SKM-1 (cell line): Measurements from ENCODE around the gene LPA.
"Not testable (repeated sequence)": the region's sequence is repeated elsewhere in the genome, so short reads cannot be mapped to it uniquely, and the experiment has no call there.

ENCODE experiments used
- DNase-seq: peaks from one replicate; lab custom pipeline; 2025; ENCODE audit not compliant: unreplicated experiment; lab: John Stamatoyannopoulos, UW

The LPA gene, protein sequence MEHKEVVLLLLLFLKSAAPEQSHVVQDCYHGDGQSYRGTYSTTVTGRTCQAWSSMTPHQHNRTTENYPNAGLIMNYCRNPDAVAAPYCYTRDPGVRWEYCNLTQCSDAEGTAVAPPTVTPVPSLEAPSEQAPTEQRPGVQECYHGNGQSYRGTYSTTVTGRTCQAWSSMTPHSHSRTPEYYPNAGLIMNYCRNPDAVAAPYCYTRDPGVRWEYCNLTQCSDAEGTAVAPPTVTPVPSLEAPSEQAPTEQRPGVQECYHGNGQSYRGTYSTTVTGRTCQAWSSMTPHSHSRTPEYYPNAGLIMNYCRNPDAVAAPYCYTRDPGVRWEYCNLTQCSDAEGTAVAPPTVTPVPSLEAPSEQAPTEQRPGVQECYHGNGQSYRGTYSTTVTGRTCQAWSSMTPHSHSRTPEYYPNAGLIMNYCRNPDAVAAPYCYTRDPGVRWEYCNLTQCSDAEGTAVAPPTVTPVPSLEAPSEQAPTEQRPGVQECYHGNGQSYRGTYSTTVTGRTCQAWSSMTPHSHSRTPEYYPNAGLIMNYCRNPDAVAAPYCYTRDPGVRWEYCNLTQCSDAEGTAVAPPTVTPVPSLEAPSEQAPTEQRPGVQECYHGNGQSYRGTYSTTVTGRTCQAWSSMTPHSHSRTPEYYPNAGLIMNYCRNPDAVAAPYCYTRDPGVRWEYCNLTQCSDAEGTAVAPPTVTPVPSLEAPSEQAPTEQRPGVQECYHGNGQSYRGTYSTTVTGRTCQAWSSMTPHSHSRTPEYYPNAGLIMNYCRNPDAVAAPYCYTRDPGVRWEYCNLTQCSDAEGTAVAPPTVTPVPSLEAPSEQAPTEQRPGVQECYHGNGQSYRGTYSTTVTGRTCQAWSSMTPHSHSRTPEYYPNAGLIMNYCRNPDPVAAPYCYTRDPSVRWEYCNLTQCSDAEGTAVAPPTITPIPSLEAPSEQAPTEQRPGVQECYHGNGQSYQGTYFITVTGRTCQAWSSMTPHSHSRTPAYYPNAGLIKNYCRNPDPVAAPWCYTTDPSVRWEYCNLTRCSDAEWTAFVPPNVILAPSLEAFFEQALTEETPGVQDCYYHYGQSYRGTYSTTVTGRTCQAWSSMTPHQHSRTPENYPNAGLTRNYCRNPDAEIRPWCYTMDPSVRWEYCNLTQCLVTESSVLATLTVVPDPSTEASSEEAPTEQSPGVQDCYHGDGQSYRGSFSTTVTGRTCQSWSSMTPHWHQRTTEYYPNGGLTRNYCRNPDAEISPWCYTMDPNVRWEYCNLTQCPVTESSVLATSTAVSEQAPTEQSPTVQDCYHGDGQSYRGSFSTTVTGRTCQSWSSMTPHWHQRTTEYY (N-terminal part only)

DNA sequence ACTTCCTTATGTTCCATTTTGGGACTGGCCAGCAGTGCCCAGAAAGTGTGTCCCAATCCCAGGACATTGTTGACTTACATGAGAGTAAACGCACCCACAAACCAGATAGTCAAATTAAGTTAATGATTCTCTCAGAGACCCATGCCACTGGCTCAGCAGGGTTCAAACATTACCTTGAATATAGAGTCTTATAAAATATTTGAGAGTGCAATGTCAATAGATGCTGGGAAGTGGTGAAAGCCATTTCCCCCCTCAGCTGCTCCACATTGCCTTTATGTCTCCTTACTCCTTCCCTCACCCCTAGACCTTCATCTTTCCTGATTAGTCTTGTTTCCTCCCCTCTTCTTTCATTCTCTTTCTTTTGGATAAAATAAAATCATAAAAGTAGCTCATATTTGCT is at the start of gene LPA:
LPA (minus strand) TSS at position 78 of the 400 bp plus-strand sequence; CDS start at position 17, 61 bp downstream.
- not testable (repeated sequence) for DNase-seq

DNA sequence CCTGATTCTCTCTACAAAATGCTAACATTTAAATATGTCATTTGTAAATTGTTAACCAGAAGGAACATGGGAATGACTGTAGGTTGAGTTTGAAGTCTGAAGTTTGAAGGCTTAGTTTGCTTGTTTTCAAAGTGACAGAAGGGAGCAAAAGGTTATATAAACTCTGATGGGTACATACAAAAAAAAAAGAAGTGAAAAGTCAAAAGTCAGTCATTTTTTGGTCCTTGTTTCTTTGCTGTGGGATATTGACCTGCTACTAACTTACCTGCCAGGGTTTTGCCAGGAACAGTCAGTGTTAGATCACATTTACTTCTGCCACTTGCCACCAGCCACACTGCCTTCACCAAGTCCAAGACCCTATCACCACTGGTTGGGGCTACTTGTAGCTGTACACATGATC is 44.9 kb upstream of the LPA start:
- DNase-seq = not testable (repeated sequence)

DNA sequence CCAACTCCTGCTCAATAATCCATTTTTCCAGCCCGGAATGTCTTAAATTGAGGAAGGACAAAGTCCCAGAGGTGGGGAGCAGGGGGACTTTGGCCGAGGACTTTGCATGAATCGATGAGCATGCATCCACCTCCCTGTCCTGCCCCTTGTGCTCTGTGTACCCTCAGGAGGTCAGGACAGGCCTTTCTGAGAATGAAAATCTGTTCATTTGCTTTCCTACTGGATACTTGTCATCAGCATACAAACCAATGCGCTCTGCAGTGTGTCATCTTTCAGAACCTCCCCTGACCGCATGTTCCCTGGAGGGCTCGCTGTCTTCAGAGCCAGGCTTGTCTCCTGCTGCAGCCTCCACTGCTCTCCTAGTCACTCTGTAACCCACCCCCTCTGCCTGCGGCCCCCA is 40.6 kb upstream of the LPA start:
- DNase-seq = not testable (repeated sequence)

DNA sequence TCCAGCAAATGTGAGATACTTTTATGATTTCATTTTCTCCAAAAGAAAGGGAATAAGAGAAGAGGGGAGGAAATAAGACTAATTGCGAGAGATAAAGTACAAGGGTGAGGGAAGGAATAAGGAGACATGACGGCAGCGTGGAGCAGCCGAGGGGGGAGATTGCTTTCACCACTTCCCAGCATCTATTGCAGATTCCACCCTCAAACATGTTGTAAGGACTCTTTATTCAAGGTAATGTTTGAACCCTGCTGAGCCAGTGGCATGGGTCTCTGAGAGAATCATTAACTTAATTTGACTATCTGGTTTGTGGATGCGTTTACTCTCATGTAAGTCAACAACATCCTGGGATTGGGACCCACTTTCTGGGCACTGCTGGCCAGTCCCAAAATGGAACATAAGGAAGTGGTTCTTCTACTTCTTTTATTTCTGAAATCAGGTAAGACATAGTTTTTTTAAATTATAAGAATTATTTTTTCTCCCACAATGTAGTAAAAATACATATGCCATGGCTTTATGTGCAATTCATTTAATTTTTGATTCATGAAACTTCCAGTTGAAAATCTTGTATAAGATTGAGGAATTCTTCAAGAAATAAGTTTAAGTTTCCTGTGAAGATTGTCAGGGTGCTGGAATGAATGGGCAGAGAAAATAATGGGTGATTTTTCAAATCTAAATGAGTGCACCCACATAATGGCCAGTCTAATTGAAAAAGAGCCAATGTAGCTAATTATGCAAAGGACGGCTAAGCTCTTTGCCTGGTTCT is 38.0 kb upstream of the LPA start, which contains the start of gene PLG:
PLG (plus strand) TSS at position 327 of the 763 bp plus-strand sequence; CDS start at position 388, 61 bp downstream.
- not testable (repeated sequence) for DNase-seq

DNA sequence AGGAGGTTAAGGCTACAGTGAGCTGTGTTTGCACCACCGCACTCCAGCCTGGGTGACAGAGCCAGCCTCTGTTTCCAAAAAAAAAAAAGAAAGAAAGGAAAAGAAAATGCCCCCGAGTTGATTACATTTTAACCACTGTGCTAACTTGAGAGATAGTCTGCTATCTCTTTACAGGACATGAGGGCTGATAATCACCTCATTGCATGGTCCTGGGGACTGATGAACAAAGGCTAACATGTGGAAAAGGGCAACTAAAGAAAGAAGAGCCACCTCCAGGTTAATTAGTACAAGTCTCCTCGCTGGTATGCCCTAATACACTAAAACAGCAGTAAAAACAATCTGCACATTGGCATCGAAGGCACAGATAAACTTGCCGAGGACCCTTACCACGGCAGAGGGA is 33.8 kb upstream of the LPA start:
- no peak for DNase-seq

DNA sequence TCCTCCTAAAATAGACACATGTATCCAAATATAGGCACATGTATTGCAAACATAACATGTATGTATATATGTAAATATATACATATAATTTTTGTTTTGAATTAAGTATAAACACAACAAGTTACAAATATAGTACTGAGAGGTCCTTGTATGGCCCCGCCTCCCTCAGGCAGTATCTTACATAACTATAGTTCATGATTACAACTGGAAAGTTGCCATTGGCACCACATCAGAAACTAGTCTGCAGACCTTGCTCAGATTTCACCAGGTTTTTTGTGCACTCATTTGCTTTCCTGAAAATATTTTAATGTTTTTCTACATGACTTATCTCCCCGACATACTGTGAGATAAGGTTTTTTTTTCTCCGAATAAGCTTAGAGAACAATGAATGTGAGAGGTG is 32.8 kb upstream of the LPA start:
- DNase-seq = not testable (repeated sequence)

DNA sequence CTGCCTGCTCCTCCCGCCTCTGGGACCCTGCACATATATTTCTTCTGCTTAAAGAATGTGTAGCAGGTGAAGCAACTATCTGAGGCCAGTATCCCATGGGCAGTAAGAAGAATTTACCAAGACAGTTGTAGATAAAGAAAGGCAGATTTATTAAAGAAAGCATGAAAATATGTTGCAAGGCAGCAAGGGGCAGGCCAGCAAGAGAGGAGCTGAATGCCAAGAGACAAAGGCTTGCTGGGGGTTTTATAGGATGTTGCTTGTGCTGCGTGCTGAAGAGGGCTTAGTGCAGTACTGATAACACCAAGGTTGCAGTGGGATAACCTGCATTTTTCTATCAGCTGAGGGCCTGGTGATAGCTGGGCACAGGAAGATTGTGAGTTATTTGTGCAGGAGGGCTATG is 31.5 kb upstream of the LPA start:
- not testable (repeated sequence) for DNase-seq

DNA sequence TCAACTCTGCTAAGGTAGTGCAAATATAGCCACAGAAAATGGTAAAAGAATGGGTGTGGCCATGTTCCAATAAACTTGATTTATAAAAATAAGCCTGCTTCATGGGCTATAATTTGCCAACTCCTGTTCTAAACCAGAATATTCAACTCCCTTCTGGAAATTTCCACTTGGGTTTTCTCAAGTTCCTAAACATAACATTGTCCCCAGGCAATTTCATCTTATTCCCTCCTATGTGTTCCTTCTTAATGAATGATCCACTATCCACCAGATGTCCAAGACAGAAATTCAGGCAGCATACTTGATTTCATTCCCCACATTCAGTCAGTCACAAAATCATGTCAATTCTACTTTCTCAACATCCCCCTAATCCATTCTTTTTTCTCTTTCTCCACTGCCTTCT is 30.9 kb upstream of the LPA start:
- not testable (repeated sequence) for DNase-seq

DNA sequence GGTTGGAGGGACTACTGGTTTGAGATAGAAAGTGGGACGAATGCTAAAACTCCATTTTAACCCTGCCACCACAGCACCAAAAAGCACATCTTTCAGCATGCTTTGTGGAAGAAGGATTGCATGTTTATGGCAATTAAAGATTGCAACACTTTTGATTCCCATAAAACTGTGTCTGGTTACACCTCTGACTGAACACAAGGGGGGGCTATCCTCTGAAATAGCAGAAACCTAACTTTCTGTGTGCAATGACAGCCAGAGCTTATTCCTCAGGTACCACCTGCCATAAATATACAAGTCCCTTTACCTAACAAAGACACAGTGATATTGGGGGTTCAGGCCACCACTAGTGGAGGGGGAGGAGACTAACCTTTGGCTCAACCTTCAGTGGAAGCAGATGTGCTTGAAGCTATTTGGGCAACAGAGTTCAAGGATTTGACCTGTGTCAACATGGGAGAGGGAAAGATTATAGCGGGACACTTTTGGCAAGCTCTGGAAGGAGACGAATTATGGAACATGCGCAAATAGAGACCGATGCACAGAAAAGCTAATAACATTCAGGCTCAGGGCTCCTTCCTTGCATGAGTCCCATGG is 28.4 kb upstream of the LPA start:
- no peak for DNase-seq

DNA sequence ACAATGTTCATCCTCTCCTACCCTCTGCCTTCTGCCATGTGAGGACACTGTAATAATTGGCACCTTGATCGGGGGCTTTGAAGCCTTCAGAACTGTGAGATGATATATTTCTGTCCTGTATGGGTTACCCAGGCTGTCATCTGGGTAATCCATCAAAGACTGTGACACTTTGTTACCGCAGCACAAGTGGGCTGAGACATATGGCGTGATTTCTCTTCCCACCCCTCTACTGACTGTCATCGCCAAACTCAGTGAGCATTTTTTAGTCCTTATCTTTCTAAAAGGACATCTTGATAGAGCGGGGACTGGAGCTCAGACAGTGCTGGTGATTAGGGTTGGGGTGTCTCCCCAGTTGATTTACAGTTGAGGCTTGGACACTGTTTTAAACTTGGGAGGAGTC is 27.5 kb upstream of the LPA start:
- no peak for DNase-seq

DNA sequence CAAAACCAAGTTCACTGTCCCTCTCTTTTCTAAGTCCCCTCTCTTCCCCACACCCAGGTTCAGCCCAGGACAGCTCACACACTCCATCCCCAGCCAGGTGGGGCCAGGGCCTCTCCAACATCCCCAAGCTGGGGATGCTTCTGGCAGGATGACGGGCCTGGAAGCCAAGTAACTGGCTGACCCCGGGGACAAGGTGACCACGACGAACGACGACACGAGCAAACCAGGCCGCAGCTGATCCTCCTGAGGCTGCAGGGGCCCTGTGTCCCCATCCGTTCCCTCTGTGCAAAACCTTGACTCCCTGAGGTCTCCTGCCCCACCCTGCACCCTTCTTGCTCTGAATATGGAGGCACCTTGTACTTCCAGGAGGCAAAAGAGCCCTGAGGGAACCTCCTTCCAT is 26.4 kb upstream of the LPA start:
- DNase-seq = no peak

DNA sequence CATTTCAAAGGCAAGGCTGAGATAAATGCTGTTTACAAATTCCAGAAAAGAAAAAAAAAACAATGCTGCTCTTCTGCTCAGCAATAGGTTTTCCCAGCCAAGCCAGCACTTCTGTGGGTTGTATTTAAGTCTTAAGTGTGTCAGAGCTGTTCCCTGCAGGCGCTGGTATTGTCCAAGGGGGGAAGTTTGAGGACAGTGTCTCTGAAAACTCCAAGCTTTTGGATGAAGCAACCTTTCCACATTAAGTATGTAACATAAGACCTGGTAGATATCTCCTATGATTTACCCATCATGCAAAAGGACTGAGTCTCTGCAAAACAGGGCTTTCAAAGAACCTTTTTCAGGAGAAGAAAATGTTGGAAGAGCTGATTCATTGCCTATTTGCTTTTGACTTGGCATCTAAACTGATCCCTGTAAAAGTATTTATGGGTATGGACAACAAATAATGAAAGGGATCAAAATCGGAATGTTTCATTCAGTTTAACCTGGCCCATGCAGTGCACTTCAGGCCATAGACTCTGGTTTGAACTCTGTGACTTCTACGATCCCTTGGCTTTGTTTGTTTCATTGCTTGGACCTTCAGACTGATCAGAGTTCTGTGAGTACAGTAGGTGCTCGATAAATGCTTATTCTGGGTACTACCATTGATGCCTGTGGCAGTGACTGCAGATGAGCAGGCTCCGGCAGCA is 21.8 kb upstream of the LPA start:
- no peak for DNase-seq

DNA sequence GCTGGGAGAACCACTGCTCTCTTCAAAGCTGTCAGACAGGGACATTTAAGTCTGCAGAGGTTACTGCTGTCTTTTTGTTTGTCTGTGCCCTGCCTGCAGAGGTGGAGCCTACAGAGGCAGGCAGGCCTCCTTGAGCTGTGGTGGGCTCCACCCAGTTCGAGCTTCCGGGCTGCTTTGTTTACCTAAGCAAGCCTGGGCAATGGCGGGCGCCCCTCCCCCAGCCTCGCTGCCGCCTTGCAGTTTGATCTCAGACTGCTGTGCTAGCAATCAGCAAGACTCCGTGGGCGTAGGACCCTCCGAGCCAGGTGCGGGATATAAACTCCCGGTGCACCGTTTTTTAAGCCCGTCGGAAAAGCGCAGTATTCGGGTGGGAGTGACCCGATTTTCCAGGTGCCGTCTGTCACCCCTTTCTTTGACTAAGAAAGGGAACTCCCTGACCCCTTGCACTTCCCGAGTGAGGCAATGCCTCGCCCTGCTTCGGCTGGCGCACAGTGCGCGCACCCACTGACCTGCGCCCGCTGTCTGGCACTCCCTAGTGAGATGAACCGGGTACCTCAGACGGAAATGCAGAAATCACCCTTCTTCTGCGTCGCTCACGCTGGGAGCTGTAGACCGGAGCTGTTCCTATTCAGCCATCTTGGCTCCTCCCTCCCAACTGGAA is 21.2 kb upstream of the LPA start:
- not testable (repeated sequence) for DNase-seq

DNA sequence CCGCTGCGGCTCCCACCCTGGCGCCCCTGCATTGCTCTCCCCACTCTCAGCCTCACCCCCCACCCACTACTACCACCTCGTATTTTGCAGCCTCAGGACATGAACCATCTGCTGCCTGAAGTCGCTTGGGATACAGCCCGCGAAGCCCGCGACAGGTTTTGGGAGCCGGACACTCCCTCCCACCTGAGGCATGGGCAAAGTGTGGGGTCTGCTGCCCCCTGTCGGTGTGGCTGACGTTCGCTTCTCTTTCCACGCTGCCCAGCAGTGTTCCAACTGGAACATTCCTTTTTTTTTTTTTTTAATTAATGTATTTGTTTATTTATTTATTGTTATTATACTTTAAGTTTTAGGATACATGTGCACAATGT is 15.3 kb upstream of the LPA start:
- no peak for DNase-seq

DNA sequence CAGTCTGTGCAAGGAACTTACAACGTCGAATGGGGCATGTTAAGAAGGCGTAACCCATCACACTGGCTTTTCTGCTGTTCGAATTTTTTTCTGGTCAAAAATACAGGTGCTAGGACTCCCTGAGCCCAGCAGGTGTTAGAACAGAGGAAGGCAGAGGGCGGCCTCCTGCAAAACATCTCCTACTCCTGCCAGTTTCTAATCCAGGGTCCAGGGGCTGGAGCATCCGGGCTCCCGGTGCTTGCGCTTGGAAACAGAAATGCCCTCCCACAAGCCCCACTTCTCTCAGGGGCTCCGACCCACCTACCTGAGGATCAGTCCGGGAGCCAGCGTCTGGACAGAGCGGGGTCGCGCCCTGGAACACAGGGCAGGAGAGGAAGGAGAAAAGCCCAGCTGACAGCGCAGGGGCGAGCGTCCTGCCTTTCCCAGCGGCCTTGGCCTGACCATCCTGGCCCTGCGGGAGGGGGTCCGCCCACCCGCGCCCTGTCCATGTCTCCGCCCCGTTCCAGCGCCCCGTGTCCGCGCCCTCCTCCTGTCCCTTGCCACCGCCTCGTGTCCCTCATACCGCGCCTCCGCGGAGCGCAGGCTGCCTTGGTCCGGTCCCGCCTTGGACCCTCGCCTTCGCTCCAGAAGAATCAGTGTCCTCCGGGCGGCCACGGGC is 14.8 kb upstream of the LPA start:
- no peak for DNase-seq

DNA sequence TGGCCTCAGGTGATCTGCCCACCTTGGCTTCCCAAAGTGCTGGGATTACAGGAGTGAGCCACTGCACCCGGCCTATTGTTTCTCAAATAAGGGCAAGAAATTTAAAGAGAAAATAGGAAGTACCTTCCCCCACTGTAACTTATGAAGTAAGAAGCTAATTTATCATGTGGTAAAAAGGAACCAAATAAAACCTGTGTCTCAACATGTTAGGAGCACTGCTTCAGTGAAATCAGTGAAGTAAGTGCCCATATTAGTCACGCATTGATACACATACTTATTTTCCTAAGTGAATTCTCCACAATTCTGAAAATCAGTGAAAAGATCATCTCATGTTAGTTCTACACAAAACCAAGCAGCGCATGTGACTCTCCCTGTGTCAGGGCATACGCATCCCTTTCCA is 14.2 kb upstream of the LPA start:
- peak; percentile 8 for DNase-seq

DNA sequence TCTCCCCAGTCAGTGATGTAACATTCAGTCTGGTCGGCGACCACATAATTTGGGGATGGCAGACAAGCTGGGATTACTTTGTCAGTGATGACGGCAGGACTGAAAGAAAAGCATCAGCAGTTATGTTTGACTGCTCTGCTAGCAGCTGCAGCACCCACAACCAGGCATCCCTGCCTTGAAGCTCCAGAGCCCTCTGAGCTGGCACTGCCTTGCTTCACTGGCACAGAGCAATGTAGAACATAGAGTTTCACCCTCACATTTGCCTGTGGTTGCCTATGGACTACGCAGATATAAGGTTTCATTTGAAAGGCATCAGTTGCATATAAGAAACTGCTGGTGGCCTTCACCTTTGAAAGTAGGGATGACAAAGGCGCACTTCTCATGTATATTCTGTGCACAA is 12.3 kb upstream of the LPA start:
- DNase-seq = not testable (repeated sequence)

DNA sequence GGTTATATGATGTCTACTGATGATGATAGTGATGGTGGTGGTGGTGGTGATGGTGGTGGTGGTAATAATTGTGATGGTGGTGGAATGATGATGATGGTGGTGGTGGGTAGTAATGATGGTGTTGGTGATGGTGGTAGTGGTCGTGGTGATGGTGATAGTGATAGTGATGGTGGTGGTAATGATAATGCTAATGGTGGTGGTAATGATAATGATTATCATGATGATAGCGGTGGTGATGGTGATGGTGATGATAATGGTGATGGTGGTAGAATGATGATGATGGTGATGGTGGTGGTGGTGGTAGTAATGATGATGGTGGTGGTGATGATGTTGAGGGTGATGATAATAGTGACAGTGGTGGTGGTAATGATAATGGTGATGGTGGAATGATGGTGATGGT is 4.5 kb upstream of the LPA start:
- no peak for DNase-seq
